ENCODE results near the gene AMIGO3.

DNA sequence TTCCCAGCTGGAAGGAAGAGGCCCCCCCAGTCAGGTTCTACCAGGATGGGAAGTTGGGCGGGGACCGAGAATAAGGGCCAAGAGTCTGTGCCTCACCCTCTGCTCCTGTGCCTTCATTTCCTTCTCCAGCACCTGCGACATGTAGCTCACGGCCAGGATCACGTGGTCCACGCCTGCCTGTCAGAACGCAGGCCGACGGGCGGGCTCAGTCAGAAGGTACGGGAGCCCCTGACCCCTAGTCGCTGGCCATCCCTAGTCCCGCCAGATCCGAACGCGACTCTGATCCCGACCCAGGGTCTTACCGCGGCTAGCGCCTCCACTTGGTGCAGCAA lies 3.8 kb upstream of the AMIGO3 start:
- no peak for TF ChIP-seq RAD21 (IDR thresholded peaks at IDR 0.05; ENCODE audit: low read depth)
- no peak for TF ChIP-seq REST (IDR thresholded peaks at IDR 0.05; ENCODE audit: low read depth)
- no peak for TF ChIP-seq EGR1 (IDR thresholded peaks at IDR 0.05)
- no peak for TF ChIP-seq TAF1 (IDR thresholded peaks at IDR 0.05; ENCODE audit: low read depth)

Data from Ishikawa (cell line).